MG63 (cell line): Measurements from ENCODE around the gene GALM. TPM values are rescaled to one million over a fixed set of nuclear protein-coding genes. Genes with fewer than 3 reads are reported as not detected.
"Not testable (repeated sequence)": the region's sequence is repeated elsewhere in the genome, so short reads cannot be mapped to it uniquely, and the experiment has no call there.

Experiments
- DNase-seq: peaks from one replicate; pipeline ENCODE4 v3.0.0-alpha.2; 2020
- H3K27me3 ChIP-seq: fragments of 250-450 bp; sonication (Bioruptor Pico); 2 replicates; pipeline ENCODE4 v1.5.1; 2020; ENCODE audit warnings: mild to moderate bottlenecking, moderate library complexity
- H3K36me3 ChIP-seq: fragments of 250-450 bp; sonication (Bioruptor Pico); 2 replicates; pipeline ENCODE4 v1.5.1; 2020; ENCODE audit warnings: mild to moderate bottlenecking, moderate library complexity
- H3K4me3 ChIP-seq: fragments of 250-450 bp; sonication (Bioruptor Pico); 2 replicates; pipeline ENCODE4 v1.5.1; 2020; ENCODE audit warnings: mild to moderate bottlenecking, moderate library complexity
- H3K9me3 ChIP-seq: fragments of 250-450 bp; sonication (Bioruptor Pico); 2 replicates; pipeline ENCODE4 v1.5.1; 2020; ENCODE audit warnings: mild to moderate bottlenecking, moderate library complexity
- total RNA-seq: library from RNA; depleted of rRNA; stranded (reverse); fragments of >200 nt; shearing (Covaris generic); gene quantifications from 2 replicates; pipeline ENCODE4 v1.2.3, GENCODE V29; 2014; ENCODE audit warnings: low replicate concordance

The GALM gene
- total RNA-seq, 1 experiment from 2014 or later = 13.7 TPM

DNA sequence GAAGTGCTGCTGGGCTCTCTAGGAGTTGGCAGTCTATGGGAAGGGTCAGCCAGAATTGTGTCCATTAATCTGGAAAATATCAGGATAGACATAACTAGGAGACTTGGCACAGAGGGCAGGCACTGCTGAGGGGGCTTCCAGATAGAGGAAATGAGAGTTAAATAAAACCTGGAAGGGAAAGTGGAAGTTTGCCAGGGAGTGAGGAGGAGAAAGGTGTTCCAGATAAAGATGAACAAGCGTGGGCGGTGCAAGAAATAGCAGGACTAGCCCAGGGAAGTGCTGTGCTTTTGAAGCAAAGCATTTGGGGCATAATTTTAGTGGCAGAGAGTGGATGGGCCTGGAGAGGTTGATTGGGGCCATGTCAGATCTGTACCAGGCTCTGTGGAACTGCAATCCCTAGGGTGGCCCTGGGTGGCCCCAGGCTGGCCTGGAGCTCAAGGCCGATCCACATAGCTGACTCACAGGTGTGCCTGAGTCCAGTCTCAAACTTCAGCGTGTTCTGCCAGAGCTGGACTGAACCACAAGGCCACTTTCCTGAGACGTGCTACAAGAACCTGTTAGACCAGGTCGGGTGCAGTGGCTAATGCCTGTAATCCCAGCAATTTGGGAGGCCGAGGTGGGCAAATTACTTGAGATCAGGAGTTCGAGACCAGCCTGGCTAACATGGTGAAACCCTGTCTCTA is 26.9 kb downstream of the GALM start:
- Histone ChIP-seq H3K9me3 (no peaks in the 10 kb centered on the region), H3K27me3 (no peaks in the 10 kb centered on the region), H3K36me3 (no peaks in the 10 kb centered on the region; the same call in 1 of the 2 replicates), H3K4me3 (no peak overlapping the region)
- peak; percentile 22 for DNase-seq

DNA sequence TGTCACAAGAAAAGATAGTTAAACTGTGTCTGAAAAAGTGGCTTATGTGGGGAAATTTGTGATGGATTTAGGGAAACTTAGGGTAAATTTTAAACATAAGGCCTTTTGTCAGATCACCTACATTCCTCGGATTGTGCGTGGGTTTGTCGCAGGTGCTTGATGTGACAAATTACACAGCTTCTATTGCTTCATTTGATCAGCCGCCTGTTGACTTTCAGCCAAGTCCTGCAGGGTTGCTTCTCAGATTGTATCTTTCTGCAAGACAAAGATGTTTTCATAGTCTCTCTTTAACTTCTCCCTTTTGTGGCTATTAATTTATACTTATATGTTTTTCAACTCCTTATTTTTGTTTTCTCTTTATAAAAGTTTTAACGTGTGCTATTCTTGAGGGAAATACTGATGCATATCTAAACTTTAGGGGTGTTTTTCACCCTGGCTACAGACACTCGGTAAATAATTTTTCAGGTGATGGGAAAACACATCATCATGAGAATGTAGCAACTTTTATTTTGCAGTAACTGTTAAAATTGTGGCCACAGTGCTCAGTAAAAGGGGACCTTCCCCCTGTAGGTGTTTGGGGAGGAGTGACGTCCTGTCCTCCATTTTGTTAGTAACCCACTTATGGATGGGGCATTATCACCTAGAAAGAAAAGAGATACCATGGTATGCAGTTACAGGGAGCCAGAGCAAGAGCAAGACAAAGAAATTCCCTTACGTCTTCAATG is 31.4 kb downstream of the GALM start:
- Histone ChIP-seq H3K9me3 (no peaks in the 10 kb centered on the region; the same call in 1 of the 2 replicates), H3K36me3 (no peaks in the 10 kb centered on the region; the same call in 1 of the 2 replicates), H3K4me3 (no peak overlapping the region), H3K27me3 (no peaks in the 10 kb centered on the region)
- DNase-seq = no peak

DNA sequence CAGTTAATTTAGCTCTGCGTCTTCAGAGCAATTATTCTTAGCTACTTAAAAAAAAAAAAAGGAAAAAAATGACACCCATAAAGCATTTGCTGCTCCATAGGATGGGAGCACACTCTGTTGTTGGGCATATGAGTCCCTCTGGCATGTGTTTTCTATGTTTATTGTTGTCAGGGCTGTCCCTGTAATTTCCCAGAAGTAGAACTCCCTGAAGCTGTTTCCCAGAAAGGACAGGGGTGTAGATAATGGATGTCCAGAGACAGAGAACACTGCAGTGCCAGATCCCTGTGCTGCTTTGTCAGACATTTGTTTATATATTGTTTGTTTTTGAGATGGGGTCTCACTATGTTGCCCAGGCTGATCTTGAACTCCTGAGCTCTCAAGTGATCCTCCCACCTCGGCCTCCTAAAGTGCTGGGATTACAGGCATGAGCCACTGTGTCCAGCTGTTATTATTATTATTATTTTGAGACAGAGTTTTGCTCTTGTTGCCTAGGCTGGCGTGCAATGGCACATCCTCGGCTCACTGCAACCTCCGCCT is 32.6 kb downstream of the GALM start:
- Histone ChIP-seq H3K27me3 (no peaks in the 10 kb centered on the region), H3K9me3 (no peaks in the 10 kb centered on the region; the same call in 1 of the 2 replicates)
- DNase-seq = no peak

DNA sequence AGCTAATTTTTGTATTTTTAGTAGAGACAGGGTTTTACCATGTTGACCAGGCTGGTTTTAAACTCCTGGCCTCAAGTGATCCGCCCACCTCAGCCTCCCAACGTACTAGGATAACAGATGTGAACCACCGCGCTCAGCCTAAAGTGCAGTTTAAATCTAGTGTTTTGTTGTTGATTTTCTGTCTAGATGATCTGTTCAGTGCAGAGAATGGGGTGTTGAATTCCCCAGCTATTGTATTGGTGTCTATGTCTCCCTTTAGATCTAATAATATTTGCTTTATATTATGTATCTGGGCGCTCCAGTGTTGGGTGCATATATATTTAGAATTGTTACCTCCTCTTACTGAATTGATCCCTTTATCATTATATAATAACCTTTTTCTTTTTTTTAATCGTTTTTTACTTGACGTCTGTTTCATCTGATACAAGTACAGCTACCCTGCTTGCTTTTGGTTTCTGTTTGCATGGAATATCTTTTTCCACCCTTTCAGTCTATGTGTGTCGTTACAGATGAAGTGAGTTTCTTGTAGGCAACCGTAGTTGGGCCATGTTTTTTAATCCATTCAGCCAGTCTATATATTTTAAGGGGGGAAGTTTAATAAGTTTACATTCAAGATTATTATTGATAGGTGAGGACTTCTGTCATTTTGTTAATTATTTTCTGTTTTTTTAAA is 34.3 kb downstream of the GALM start:
- no peak overlapping the region for H3K4me3 ChIP-seq
- no peaks in the 10 kb centered on the region for H3K36me3 ChIP-seq
- no peaks in the 10 kb centered on the region; the same call in 1 of the 2 replicates for H3K9me3 ChIP-seq
- no peak for DNase-seq
- no peaks in the 10 kb centered on the region for H3K27me3 ChIP-seq

More for the DNA sequence above, 32.6 kb downstream of the GALM start:
- no peaks in the 10 kb centered on the region for H3K36me3 ChIP-seq
- no peak overlapping the region for H3K4me3 ChIP-seq

DNA sequence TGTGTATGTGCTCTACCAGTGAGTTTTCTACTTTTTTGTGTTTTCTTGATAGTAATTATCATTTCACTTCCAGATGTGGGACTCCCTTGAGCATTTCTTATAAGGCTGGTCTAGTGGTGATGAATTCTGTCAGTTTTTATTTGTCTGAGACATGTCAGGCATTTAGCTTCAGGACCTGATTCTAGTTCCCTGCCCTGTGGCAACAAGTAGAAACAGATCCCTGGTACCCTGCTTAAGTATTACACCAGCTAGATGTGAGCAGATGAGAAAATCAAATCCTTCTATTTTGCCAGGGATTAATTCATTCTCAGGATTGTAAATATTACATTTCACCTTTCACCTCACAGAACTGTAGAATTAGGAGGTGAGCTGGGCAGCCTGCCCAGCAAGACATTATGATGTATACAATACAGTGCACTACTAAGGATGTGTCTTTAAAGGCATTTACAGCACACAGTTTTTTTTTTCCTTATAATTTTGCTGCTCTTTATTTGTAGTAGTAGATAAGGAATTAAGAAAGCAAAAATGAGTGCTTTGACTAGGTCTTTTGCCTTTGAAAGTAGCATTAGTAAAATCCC is 35.1 kb downstream of the GALM start:
- peak; percentile 48 for DNase-seq
- Histone ChIP-seq H3K9me3 (no peaks in the 10 kb centered on the region; the same call in 1 of the 2 replicates), H3K36me3 (no peaks in the 10 kb centered on the region), H3K27me3 (no peaks in the 10 kb centered on the region), H3K4me3 (no peak overlapping the region)

DNA sequence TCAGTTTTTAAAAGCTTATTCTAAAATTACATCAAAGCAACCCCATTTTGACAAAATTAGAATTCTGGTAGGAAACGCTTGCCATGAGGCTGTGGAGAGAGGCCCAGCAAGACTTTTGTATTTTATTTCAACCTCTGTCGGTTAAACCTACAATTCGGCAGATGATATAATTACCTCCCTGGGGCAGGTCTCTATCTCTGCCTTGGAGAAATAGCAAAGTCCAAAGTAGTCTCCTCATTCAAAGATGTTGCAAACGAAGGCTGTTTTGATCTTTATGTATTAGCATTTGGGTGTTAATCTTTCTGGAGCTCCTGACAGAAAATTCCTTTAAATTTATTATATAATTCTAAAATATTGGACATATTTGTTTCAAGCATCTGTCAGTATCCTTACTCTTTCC is 35.6 kb downstream of the GALM start:
- no peak for DNase-seq
- H3K27me3 ChIP-seq = no peaks in the 10 kb centered on the region
- H3K36me3 ChIP-seq = no peaks in the 10 kb centered on the region
- no peak overlapping the region for H3K4me3 ChIP-seq
- no peaks in the 10 kb centered on the region; the same call in 1 of the 2 replicates for H3K9me3 ChIP-seq

DNA sequence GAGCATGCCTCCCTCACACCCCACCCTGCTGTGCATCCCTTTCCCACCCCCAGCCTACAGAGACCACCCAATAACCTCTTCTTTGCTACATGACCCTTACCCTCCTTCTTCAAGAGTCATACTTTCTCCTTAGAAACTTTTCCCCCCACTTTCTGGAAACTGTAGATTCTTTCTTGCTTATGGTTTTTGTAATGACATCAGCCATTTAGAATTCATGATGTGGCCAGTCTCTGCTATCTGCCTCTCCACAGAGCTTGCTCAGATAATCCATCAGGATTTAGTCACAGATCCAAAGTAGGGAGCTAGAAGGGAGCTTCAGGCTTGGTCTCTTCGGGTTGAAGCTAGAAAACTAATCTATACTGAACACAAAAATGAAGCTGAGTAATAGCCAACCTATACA is 36.5 kb downstream of the GALM start:
- no peaks in the 10 kb centered on the region; the same call in 1 of the 2 replicates for H3K9me3 ChIP-seq
- DNase-seq = peak; percentile 43
- no peak overlapping the region for H3K4me3 ChIP-seq
- no peaks in the 10 kb centered on the region for H3K36me3 ChIP-seq
- H3K27me3 ChIP-seq = no peaks in the 10 kb centered on the region

DNA sequence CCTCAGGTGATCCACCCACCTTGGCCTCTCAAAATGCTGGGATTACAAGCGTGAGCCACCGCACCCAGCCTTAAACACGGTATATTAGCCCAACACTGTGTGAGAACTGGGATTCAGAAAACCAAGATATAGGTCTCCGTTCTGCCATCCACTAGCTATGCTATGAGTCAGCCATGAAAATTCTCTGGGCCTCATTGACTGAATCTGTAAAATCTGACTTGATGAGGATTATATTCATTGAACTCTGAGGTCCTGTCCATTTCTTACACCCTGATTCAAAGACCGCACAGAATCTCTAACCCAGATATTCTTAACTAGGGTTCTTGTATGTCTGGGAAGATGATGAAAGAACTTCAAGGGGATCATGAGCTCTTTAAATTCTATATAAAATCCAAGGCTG is 37.4 kb downstream of the GALM start:
- H3K36me3 ChIP-seq, DNase-seq, H3K9me3 ChIP-seq, H3K27me3 ChIP-seq, H3K4me3 ChIP-seq: not testable (repeated sequence)

DNA sequence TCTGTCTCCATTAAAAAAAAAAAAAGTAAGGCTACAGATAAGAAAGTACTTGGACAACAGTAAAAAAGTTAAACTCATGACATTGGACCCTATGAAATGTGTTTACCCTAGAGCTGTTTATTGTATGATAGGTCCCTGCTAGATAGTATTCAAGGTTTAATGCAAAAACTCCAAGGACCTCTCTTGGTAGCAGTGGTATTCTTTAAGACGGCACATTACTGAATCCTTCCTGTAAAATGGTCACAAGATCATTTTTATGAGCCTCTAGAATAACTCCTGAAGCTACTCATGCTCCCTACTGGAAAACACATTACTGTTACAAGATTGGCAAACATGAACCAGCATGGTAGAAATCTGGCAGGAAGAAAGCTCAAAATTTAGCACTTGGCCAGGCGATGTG is 38.8 kb downstream of the GALM start:
- Histone ChIP-seq H3K4me3 (no peak overlapping the region), H3K36me3 (no peaks in the 10 kb centered on the region), H3K27me3 (no peaks in the 10 kb centered on the region), H3K9me3 (no peaks in the 10 kb centered on the region; the same call in 1 of the 2 replicates)
- DNase-seq = peak; percentile 49

DNA sequence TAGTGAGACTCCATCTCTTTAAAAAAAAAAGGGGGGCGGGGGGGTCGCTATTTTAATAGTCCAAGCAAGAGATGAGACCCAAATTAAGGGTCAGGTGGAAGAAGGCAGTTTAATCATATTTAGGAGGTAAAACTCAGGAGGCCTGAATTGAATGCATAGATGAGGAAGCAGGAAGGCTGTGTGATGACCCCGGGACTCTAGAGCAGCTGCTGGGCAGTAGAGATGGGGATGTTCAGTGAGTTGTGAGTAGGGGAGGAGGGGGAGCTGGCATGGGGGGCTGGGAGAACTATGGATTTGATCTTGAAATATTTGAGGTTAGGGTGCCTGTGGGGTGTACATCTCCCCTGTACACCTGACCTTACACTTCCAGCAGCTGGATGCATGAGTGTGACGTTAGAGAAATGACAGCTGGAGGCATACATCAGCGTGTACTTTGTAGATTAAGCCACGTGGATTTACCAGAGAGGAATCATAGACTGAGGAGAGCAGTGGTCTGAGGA is 41.0 kb downstream of the GALM start:
- Histone ChIP-seq H3K4me3 (no peak overlapping the region), H3K27me3 (no peaks in the 10 kb centered on the region), H3K9me3 (no peaks in the 10 kb centered on the region), H3K36me3 (no peaks in the 10 kb centered on the region)
- no peak for DNase-seq

DNA sequence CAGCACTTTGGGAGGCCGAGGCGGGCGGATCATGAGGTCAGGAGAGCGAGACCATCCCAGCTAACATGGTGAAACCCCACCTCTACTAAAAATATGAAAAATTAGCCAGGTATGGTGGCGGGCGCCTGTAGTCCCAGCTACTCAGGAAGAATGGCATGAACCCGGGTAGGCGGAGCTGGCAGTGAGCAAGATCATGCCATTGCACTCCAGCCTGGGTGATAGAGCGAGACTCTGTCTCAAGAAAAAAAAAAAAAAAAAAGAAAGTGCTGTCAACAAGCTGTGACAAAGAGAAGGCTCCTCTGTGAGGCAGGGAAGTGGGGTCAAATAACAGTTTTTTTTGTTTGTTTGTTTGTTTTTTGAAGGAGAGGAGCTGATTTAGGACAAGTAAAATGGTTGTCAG is 42.6 kb downstream of the GALM start:
- DNase-seq, H3K4me3 ChIP-seq, H3K9me3 ChIP-seq, H3K27me3 ChIP-seq, H3K36me3 ChIP-seq: not testable (repeated sequence)

DNA sequence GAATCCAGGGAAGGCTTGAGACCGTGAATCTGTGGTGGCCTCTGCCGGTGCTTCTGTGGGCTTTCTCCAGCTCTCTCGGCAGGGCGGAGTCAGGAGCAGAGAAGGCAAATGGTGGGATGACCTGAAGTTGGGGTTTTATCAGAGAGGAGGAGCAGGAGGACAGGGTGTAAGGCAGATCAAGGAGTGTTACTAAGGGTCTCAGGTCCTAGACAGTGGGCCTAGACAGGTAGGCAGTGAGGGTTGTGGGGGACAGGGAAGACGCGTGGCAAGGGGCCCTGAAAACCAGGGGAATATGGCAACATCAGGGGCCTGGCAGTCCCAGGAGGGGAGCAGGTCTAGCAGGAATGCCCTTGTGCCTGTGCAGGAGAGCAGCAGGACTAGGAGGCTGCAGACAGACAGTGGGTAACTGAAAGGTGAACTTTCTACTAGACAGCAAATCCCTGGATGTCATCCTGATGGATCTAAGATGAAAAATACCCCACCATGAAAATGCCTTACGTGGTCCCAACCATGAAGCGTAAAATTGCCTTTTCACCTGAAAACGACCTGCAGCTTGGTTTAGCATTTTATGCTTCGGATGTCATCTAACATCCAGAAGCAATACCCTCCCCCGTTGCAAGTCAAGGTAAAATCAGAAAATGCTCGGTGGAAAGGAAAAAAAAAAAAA is 43.1 kb downstream of the GALM start:
- H3K4me3 ChIP-seq = no peak overlapping the region
- no peaks in the 10 kb centered on the region for H3K9me3 ChIP-seq
- H3K36me3 ChIP-seq = no peaks in the 10 kb centered on the region
- H3K27me3 ChIP-seq = no peaks in the 10 kb centered on the region
- no peak for DNase-seq

DNA sequence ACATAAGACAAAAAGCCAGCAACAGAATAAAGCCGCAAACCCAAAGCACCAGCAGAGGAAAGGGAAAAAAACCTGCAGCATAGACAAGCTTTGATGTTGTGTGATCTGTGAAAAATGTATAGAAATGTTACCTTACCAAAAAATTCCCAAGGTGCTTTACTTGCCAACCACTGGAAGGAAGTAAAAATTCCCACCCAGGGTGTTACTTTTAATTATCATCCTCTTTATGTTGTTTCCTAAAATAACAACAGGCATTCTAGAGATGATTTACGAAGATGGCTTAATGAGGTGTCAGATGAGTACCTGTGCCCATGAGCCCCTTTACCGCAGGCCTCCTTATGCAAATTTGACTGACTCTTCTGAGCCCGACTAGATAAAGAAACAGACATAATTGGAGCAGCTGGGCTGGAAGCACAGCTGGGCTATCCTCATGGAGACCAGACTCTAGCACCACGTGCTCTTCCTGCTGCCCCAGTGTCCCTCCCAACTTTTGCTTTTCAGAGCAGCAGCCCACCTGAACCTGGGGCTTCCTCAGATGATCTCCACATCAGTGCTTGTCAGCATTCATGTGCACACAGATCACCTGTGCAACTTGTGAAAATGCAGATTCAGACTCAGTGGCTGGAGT is 43.8 kb downstream of the GALM start:
- DNase-seq = no peak
- Histone ChIP-seq H3K27me3 (no peaks in the 10 kb centered on the region), H3K4me3 (no peak overlapping the region), H3K9me3 (no peaks in the 10 kb centered on the region), H3K36me3 (no peaks in the 10 kb centered on the region)

DNA sequence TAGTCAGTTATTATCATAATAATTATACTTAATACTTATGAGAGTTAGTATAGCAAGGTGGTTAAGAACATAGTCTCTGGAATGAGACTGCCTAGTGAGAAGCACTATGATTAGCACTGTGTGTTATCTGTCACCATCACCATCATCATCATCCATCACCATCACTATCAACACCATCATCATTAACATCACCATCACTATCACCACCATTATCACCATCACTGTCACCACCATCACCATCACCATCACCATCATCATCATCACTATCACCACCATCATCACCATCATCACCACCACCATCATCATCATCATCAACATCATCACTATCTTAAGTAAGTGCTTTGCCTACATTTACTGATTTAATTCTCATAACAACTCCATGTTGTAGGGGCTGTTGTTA is 45.6 kb downstream of the GALM start:
- no peaks in the 10 kb centered on the region for H3K27me3 ChIP-seq
- no peak overlapping the region for H3K4me3 ChIP-seq
- no peak for DNase-seq

DNA sequence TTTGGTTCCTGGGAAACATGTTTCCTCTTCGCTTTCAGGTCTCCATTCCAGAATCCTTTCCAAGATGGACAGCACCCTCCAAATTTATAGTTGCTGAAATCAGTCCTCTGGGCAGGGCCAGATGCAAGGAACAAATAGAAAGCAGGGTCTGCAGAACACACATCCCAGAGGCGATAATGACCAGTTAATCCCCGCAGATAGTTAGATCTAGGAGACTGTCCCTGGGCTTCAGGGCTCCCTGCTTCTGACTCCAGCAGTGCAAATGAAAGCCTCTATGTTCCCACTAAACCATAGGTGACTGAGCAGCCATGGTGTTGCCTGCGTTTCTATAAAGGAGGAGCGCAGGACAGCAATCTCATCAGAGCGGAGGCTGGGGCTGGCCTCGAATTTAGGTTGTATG is 46.5 kb downstream of the GALM start:
- H3K9me3 ChIP-seq = no peaks in the 10 kb centered on the region
- H3K36me3 ChIP-seq = no peaks in the 10 kb centered on the region
- DNase-seq = no peak
- no peaks in the 10 kb centered on the region for H3K27me3 ChIP-seq
- no peak overlapping the region for H3K4me3 ChIP-seq

More for the DNA sequence above, 45.6 kb downstream of the GALM start:
- H3K36me3 ChIP-seq = no peaks in the 10 kb centered on the region
- H3K9me3 ChIP-seq = no peaks in the 10 kb centered on the region

DNA sequence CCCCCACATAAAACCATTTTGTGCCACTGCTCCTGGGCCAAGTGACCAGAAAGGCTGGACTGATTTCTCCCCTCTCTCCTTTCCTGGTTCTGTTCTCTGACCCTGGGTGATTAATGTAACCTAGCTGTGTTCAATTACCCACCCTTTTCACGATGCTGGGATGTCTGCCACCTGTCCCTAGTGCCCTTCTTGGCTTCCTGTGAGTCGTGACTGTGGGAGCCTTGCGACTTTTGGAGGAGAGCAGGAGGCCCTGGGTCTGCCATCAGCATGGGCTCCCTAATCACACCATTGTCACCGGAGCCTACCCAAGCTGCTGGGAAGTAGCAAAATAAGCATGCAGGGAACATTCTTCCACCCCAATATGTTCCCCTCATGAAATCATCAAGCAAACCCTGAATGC is 47.0 kb downstream of the GALM start:
- Histone ChIP-seq H3K27me3 (no peaks in the 10 kb centered on the region), H3K4me3 (no peak overlapping the region), H3K36me3 (no peaks in the 10 kb centered on the region), H3K9me3 (no peaks in the 10 kb centered on the region)
- peak; percentile 20 for DNase-seq
